ENCODE measurements around the gene FGD2. TPM values are rescaled to one million over a fixed set of nuclear protein-coding genes. Genes with fewer than 3 reads are reported as not detected.

The FGD2 gene
- total and polyA plus RNA-seq, 3 donors from 2014 or later, result 5.8 to 16.0 (median 7.0) TPM

GRCh38 chr6:37024656-37025337 is 19.3 kb downstream of the FGD2 start:
- Histone ChIP-seq H3K27me3 (no peaks in the 10 kb centered on the region), H3K9me3 (no peaks in the 10 kb centered on the region), H3K4me1 (no peaks in the 10 kb centered on the region), H3K4me3 (no peak overlapping the region), H3K36me3 (ENCODE audit: low read depth, missing control alignments) (no peaks in the 10 kb centered on the region), H3K27ac (no peak overlapping the region)
- TF ChIP-seq CTCF (IDR thresholded peaks at IDR 0.05), result no peak
- TF ChIP-seq POLR2A (IDR thresholded peaks at IDR 0.05), result no peak
- 82 to 88% methylated on average over 13 to 15 of the region's 15 CpGs for WGBS, 2 donors
- intact Hi-C loops (cut with DNase I; ENCODE audit: low total_unique reads), result loop anchor here (10.0 kb wide), 1 partner anchor 150 kb away; the partner anchor contains the start of gene PIM1
- DNase-seq, result no peak

GRCh38 chr6:37025621-37026466 is 20.4 kb downstream of the FGD2 start:
- no peak for DNase-seq
- Histone ChIP-seq H3K27ac (no peak overlapping the region), H3K36me3 (ENCODE audit: low read depth, missing control alignments) (no peaks in the 10 kb centered on the region), H3K4me1 (no peaks in the 10 kb centered on the region), H3K9me3 (no peaks in the 10 kb centered on the region), H3K4me3 (no peak overlapping the region), H3K27me3 (no peaks in the 10 kb centered on the region)
- 88 to 91% methylated on average over 15 to 24 of the region's 24 CpGs for WGBS, 2 donors
- intact Hi-C loops (cut with DNase I; ENCODE audit: low total_unique reads), result loop anchor here (10.0 kb wide), 1 partner anchor 149 kb away; the partner anchor contains the start of gene PIM1
- no peak for TF ChIP-seq POLR2A (IDR thresholded peaks at IDR 0.05)
- no peak for TF ChIP-seq CTCF (IDR thresholded peaks at IDR 0.05)

GRCh38 chr6:37027036-37027720 is 21.7 kb downstream of the FGD2 start:
- intact Hi-C loops (cut with DNase I; ENCODE audit: low total_unique reads), result loop anchor here (10.0 kb wide), 1 partner anchor 148 kb away; the partner anchor contains the start of gene PIM1
- WGBS, 2 donors, result 72 to 84% methylated on average over 10 to 15 of the region's 15 CpGs
- DNase-seq, result no peak

More at GRCh38 chr6:37027036-37027720, 21.7 kb downstream of the FGD2 start:
- no peaks in the 10 kb centered on the region for H3K9me3 ChIP-seq
- H3K36me3 ChIP-seq (ENCODE audit: low read depth, missing control alignments), result no peaks in the 10 kb centered on the region
- H3K27me3 ChIP-seq, result no peaks in the 10 kb centered on the region
- TF ChIP-seq CTCF (IDR thresholded peaks at IDR 0.05) (no peak), POLR2A (IDR thresholded peaks at IDR 0.05) (no peak)
- no peak overlapping the region for H3K4me3 ChIP-seq
- no peak overlapping the region for H3K27ac ChIP-seq
- no peaks in the 10 kb centered on the region for H3K4me1 ChIP-seq

Data from testis (tissue), 3 donors.